Activated CD8-positive, alpha-beta memory T cell treated with anti-CD3 and anti-CD28 coated beads for 24 hours (primary cell): Measurements from ENCODE around the gene HCFC1.

Source experiments
- DNase-seq: peaks from one replicate; pipeline ENCODE4 v3.0.0-alpha.2; 2020

Gene HCFC1

GRCh38 chrX:153973127-153974002 is 1.7 kb upstream of the HCFC1 start:
- no peak for DNase-seq

DNA sequence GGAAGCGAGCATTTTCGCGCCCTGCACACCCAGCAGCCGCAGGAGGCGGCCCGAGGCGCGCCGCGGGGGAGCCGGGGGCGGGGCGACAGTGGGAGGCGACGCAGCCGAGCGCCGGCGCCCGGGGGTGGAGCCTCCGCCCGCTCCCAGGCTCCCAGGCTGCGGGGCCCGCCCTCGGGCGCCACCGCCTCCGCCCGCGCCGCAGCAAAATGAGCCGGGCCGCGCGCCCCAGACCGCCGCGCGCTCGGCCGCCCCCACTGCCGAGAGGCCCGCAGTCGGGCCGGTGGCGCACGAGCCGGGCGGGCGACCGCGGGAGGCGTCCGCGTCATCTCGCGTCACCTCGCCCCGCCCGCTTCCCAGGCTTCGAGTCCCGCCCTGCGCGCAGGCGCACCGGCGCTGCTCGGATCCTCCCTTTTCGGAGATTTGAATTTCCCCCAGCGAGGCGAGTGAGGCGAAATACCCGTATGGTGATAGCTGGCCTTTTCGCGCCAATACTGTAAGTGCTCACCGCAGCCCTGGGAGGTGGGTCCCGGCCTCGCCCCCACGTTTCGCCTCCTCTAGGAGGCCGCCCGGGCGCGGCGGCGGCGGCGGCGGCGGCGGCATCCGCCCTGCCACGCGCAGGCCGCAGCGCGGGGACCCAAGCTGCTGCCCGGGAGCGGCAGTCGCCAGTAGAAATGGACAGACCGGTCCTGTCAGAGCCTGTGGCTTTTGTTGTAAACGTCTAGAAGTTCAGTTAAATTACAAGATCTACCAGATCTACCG is 929 bp upstream of the HCFC1 start, which contains the start of gene TMEM187:
Gene TMEM187 (plus strand): TSS at position 387 of the 759 bp plus-strand sequence. CDS start 9,309 bp downstream, outside the sequence.
- DNase-seq, result peak; percentile 95

- DNase-seq, result peak; percentile 94
Observed at GRCh38 chrX:153971124-153971449, 531 bp downstream of the HCFC1 start.

GRCh38 chrX:153970357-153971123 is 1.1 kb downstream of the HCFC1 start:
- no peak for DNase-seq

DNA sequence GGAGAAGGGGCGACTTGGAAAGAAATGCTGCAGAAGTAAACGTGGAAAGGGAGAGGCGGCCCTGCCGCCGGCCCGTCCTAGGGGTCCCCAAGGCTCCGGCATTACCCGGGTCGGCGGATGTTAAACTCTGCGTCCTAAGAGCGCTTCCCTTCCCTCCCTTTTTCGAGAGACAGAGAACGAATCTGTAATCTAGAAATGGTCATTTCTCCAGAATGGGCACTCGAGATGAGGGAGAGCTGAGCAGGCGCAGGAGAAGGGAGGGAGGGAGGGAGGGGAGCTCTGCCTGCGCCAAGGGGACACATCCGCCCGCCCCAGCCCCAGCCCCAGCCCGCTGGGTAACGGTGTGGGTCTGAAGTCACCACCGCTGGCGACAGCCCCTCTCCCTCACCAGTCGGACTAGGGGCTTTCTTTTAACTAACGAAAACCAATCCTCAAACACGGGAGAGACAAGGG is 1.7 kb downstream of the HCFC1 start:
- no peak for DNase-seq

DNA sequence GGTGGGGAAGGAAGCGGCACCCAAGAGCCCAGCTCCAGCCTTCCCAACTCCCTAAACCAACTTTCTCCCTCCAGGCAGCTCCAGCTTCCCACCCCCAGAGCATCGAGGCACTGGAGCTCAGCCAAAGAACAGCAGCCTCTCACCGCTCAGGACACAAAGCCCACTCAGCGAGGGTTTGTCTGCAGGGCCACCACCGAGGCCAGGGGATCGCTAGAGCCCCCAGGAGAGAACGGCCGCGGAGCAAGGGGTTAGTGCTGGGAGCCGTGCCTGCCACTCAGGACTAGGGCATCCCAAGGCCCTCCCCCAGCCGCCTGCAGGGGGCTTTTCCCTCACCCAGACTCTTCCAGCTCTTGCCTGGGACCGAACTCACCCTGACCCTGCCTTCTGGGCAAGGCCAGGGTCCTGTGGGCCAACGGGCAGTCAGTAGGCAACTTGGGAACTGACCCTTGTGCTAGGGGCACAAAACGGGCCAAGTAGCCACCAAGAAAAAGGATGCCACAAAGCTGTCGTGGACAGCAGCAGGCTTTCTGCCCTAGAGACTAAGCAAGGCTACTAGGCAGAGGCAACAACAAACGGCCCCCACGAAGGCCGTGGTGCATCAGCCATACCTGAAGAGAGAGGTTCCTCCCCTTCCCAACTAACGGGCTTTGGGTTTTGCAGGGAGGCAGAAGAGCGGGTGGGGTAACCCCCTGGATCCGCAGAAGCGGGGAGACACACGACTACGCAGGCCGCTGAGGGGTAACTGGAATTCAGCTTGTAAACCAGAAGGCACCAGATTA is 2.3 kb downstream of the HCFC1 start:
- no peak for DNase-seq

GRCh38 chrX:153968754-153969124 is 2.9 kb downstream of the HCFC1 start:
- DNase-seq, result no peak

DNA sequence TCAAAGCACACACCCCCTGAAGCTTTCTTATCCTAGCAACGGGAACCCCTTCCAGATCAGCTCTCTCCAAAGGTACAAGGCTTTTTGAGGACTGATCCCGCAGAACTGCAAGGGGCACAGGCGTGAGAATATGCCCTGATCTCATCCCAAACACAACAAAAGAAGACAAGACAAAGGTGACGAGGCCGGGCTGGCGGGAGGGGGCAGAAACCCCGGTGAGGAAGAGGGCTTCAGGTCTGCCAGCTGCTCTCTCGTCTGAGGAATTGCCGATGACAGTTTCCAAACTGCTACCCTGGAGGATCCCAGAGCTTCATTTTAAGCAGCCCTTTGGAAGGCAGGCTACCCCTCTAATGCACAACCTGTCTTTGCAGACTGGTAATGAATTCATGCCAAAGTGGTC is 3.4 kb downstream of the HCFC1 start:
- DNase-seq, result no peak

GRCh38 chrX:153967536-153968224 is 3.9 kb downstream of the HCFC1 start:
- DNase-seq, result no peak

- DNase-seq, result no peak
Observed at GRCh38 chrX:153966841-153967535, 4.6 kb downstream of the HCFC1 start.

DNA sequence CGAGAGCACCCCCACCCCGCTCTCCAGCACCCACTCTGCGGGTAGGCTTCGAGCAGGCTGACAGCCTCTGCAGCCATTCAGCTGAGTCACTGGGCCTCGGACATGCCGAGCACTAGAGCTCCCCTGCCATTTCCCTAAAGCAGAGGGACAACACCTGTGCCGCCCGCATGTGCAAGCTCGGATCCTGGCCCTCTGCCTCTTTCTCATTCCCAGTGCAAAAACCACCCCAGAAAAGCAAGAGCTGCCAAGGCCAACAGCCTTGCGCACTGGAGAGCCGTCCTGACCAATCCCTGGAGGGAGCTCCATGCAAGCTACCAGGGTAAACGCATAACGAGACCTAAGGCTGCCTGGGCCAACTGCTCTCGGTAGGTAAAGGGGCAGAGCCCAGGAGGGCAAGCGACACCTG is 5.3 kb downstream of the HCFC1 start:
- DNase-seq, result no peak

- DNase-seq, result no peak
Observed at GRCh38 chrX:153965406-153965805, 6.2 kb downstream of the HCFC1 start.

DNA sequence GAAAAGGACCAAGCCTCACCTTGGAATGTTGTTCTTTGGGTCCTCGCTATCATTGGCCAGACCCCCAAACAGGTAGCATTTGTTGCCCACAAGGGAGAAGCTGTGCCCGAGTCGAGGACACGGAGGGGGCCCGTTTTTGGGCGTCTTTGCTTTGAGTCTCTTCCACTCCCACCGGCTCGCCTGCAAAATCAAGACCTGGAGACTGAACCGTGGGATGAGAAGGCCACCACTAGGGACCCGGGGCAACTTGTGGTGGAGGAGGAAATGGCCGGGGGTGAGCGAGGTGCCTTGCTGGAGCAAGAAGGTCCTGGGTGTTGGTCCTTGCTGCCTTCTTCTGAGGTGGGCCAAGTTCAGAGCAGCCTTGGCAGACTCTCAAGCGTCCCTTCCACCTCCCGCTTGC is 7.5 kb downstream of the HCFC1 start:
- DNase-seq, result no peak

DNA sequence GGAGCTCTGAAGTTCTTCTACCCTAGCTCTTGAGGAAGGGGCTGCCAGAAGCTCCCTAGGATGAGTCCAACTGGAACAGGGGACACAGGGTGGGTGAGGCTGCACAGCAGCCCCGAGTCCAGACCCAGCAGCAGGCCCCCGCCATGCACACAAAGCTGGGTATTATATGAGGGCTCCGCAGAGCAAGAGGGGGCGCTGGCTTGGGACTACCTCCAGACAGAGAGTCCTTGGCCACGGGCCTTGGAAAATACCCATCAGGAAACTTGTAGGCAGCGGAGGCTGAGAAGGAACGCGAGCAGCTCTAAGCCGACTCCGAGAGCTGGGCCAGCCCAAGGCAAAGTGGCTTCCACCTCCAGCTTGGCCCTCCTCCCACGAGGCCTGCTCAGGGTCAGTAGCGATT is 8.1 kb downstream of the HCFC1 start:
- no peak for DNase-seq

DNA sequence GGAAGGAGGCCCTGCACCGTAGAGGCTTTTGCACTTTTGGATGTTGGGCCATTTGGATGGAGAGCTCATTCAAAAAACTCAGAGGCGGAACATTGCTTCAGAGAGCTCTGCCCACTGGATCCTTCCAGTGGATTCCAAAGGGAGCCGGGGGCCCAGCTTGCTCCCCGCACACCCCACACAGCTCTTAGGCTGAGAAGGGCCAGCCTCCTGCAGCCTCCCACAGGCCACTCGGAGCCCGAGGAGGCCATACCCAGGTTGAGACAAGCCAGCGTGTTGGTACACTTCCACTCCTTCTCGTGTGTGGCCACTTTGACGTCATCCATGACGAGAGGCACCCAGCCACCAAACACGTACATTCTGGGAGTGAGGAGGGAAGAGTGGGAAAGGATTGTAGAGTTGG is 10.3 kb downstream of the HCFC1 start:
- DNase-seq, result no peak

DNA sequence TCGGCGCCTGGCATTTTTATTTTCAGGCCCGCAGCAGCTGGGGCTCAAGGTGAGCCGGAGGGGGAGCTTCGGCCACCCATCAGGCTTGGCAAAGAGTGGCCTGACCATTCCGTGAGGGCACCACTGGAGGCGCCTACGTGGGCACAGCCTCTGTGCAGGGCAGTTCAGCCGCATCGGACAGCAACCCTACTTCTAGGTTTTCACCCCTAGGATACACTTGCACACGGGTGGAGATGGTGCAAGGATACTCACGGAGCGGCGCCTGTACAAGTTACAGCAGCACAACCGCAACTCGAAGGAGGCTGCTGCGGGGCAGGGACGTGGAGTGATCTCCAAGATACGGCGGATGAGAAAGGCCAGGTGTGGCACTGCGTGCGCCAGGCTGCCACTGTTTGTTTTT is 10.8 kb downstream of the HCFC1 start:
- DNase-seq, result no peak

GRCh38 chrX:153960077-153960476 is 11.5 kb downstream of the HCFC1 start:
- DNase-seq, result no peak

DNA sequence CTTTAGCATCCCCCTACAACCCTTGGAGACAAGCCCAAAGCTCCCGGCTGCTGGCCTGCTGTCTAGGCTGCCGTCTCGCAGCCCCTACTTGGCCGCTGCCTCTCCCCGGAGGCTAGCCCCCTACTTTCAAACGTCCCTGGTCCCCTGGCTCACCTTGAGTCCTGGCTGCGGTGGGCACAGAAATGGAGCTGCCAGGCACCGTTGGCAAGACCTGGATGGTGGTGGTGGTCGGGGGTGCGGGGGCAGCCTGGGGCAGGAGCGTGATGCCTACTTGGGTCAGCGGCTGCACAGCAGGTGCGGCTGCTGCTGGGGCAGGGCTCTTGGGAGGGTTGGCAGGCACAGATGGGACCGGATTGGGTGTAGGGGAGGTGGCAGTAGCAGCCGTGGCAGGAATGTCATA is 12.0 kb downstream of the HCFC1 start:
- DNase-seq, result no peak

GRCh38 chrX:153958605-153959004 is 13.0 kb downstream of the HCFC1 start:
- no peak for DNase-seq

DNA sequence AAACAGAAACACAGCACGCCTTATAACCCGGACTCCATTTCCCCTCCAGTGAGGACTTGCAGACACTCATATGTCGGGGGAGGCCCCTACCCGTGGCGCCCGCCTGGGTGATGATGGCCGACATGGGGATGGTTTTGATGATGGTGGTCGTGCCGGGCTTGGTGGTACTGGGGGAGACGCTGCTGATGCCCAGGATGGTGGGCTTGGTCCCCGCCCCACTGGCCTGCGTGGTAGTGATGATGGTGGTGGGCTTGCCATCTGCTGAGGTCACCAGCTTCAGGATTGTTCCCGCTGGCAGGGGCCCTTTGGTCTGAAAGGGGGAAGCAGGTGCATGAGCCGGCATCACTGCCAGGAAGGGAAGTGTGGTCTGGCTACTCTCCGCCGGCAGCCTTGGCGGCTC is 14.4 kb downstream of the HCFC1 start:
- no peak for DNase-seq
